ENCODE measurements around the gene KIF5C.

The KIF5C gene

GRCh38 chr2:149075853-149076252 is 200.8 kb downstream of the KIF5C start:
- no peak overlapping the region for H3K27ac ChIP-seq (ENCODE audit: low read depth, low read length, poor library complexity, severe bottlenecking)
- no peaks in the 10 kb centered on the region for H3K36me3 ChIP-seq (ENCODE audit: insufficient read depth, low read length)
- no peaks in the 10 kb centered on the region for H3K79me2 ChIP-seq (ENCODE audit: insufficient read depth, low read length)
- no peaks in the 10 kb centered on the region for H3F3A ChIP-seq (ENCODE audit: insufficient read depth, low read length)
- H3K9ac ChIP-seq (ENCODE audit: low read length), result no peak overlapping the region
- TF ChIP-seq CTCF (IDR thresholded peaks at IDR 0.05; ENCODE audit: low read length) (no peak), EZH2 (IDR thresholded peaks at IDR 0.05; ENCODE audit: borderline replicate concordance, low read length) (no peak)
- H3K9me3 ChIP-seq (ENCODE audit: low read length), result no peaks in the 10 kb centered on the region
- H3K27me3 ChIP-seq (ENCODE audit: insufficient read depth, low read length), result no peaks in the 10 kb centered on the region
- H3K4me1 ChIP-seq (ENCODE audit: insufficient read depth, low read length, severe bottlenecking), result no peaks in the 10 kb centered on the region
- no peaks in the 10 kb centered on the region for H4K20me1 ChIP-seq (ENCODE audit: insufficient read depth, low read length)
- no peak overlapping the region for H3K4me2 ChIP-seq (ENCODE audit: low read length)
- no peaks in the 10 kb centered on the region for H3K9me2 ChIP-seq (ENCODE audit: low read depth, low read length)
- H3K4me3 ChIP-seq (ENCODE audit: low read depth, low read length, poor library complexity, severe bottlenecking), result no peak overlapping the region
- no peak overlapping the region for H2AFZ ChIP-seq (ENCODE audit: low read length)

Data from OCI-LY1 (cell line).